ENCODE measurements around the gene MAN1A2. TPM values are rescaled to one million over a fixed set of nuclear protein-coding genes. Genes with fewer than 3 reads are reported as not detected.

MAN1A2 gene
- polyA plus RNA-seq, 3 donors, result 4.0 to 10.5 (median 7.2) TPM

GRCh38 chr1:117501281-117501680 is 134.0 kb downstream of the MAN1A2 start:
- intact Hi-C loops (cut with micrococcal nuclease), result no loop called here
- no peak for DNase-seq
- Histone ChIP-seq H3K27me3 (ENCODE audit: control insufficient read depth in 2 of 2, insufficient read depth in 2 of 2, low read length in 2 of 2) (no peaks in the 10 kb centered on the region), H2AFZ (ENCODE audit: insufficient read depth, low read depth, low read length, poor library complexity, severe bottlenecking) (no peak overlapping the region), H3K4me2 (replicated peaks; ENCODE audit: extremely low read depth, low read length, poor library complexity, severe bottlenecking) (no peak overlapping the region), H3K9me3 (replicated peaks in 1 of 2; ENCODE audit: control insufficient read depth in 1 of 2, insufficient read depth in 1 of 2, low read length in 2 of 2) (no peaks in the 10 kb centered on the region), H3K4me3 (replicated peaks in 1 of 3; ENCODE audit: low read depth in 2 of 3, low read length in 3 of 3) (no peak overlapping the region), H3K27ac (ENCODE audit: low read depth in 1 of 2, low read length in 2 of 2) (no peak overlapping the region), H3K9ac (ENCODE audit: insufficient read depth, low read length, poor library complexity, severe bottlenecking) (no peak overlapping the region), H3K4me1 (ENCODE audit: control insufficient read depth in 1 of 2, insufficient read depth in 2 of 2, low read length in 2 of 2) (no peaks in the 10 kb centered on the region), H3K36me3 (replicated peaks in 1 of 2; ENCODE audit: control insufficient read depth in 1 of 2, insufficient read depth in 2 of 2, low read length in 2 of 2) (peaks cover 13 to 63% of the 10 kb centered on the region in 2 donors), H4K20me1 (ENCODE audit: insufficient read depth, low read length) (no peaks in the 10 kb centered on the region), H3K79me2 (ENCODE audit: insufficient read depth, low read length) (no peaks in the 10 kb centered on the region)
- TF ChIP-seq CTCF (IDR thresholded peaks at IDR 0.05), result no peak
- H3K4me1 Mint-ChIP-seq, result no peaks in the 10 kb centered on the region
- no CpG with 5 or more reads among the region's 3 CpGs for WGBS (ENCODE audit: insufficient coverage)
- H3K27ac Mint-ChIP-seq, result no peak overlapping the region
- no peaks in the 10 kb centered on the region for H3K9me3 Mint-ChIP-seq
- no peaks in the 10 kb centered on the region for H3K27me3 Mint-ChIP-seq (ENCODE audit: low read depth in 3 of 3)
- H3K4me3 Mint-ChIP-seq, result no peak overlapping the region
- peaks cover 44 to 46% of the 10 kb centered on the region in 2 donors for H3K36me3 Mint-ChIP-seq

- TF ChIP-seq CTCF (IDR thresholded peaks at IDR 0.05), result no peak
- Histone ChIP-seq H3K4me3 (replicated peaks in 1 of 3; ENCODE audit: low read depth in 2 of 3, low read length in 3 of 3) (no peak overlapping the region), H3K9me3 (replicated peaks in 1 of 2; ENCODE audit: control insufficient read depth in 1 of 2, insufficient read depth in 1 of 2, low read length in 2 of 2) (no peaks in the 10 kb centered on the region), H3K4me2 (replicated peaks; ENCODE audit: extremely low read depth, low read length, poor library complexity, severe bottlenecking) (no peak overlapping the region), H2AFZ (ENCODE audit: insufficient read depth, low read depth, low read length, poor library complexity, severe bottlenecking) (no peak overlapping the region), H3K9ac (ENCODE audit: insufficient read depth, low read length, poor library complexity, severe bottlenecking) (no peak overlapping the region), H3K79me2 (ENCODE audit: insufficient read depth, low read length) (no peaks in the 10 kb centered on the region), H3K4me1 (ENCODE audit: control insufficient read depth in 1 of 2, insufficient read depth in 2 of 2, low read length in 2 of 2) (no peaks in the 10 kb centered on the region), H4K20me1 (ENCODE audit: insufficient read depth, low read length) (no peaks in the 10 kb centered on the region), H3K36me3 (replicated peaks in 1 of 2; ENCODE audit: control insufficient read depth in 1 of 2, insufficient read depth in 2 of 2, low read length in 2 of 2) (peaks cover 2 to 28% of the 10 kb centered on the region in 2 donors), H3K27me3 (ENCODE audit: control insufficient read depth in 2 of 2, insufficient read depth in 2 of 2, low read length in 2 of 2) (no peaks in the 10 kb centered on the region), H3K27ac (ENCODE audit: low read depth in 1 of 2, low read length in 2 of 2) (no peak overlapping the region)
- H3K27me3 Mint-ChIP-seq (ENCODE audit: low read depth in 3 of 3), result no peaks in the 10 kb centered on the region
- peaks cover 1% of the 10 kb centered on the region for H3K4me1 Mint-ChIP-seq
- H3K27ac Mint-ChIP-seq, result peak overlapping the region in 1 of 7 donors; percentile 40
- no CpG with 5 or more reads among the region's 3 CpGs for WGBS (ENCODE audit: insufficient coverage)
- no peak for DNase-seq
- intact Hi-C loops (cut with micrococcal nuclease), result loop anchor here in 1 of 2 donors (5.0 kb wide), 1 partner anchor 246 kb away; no protein-coding TSS in a partner anchor
- H3K4me3 Mint-ChIP-seq, result no peak overlapping the region
- no peaks in the 10 kb centered on the region for H3K9me3 Mint-ChIP-seq
- peaks cover 20 to 24% of the 10 kb centered on the region in 2 donors for H3K36me3 Mint-ChIP-seq
Measured at GRCh38 chr1:117511273-117511672, 144.0 kb downstream of the MAN1A2 start.
